Retinal pigment epithelial cell (primary cell): ENCODE measurements around the gene XKR7.

ENCODE experiments used
- DNase-seq: peaks from one replicate; pipeline ENCODE4 v3.0.0-alpha.2; 2010; ENCODE audit warnings: low read depth
- H3K4me3 ChIP-seq: 2 replicates; pipeline ENCODE4 v1.5.1; 2011; ENCODE audit warnings: mild to moderate bottlenecking, low read length, control low read depth, moderate library complexity
- CTCF ChIP-seq: conservative IDR thresholded peaks from 2 replicates; pipeline ENCODE4 v1.5.1; 2011; ENCODE audit warnings: low read depth, low read length, control low read depth, inconsistent platforms

XKR7 gene

GRCh38 chr20:32052090-32052777 is 84.3 kb downstream of the XKR7 start, which contains the start of gene HCK:
Gene HCK (plus strand): TSS chr20:32052242.
- TF ChIP-seq CTCF = no peak
- no peak for DNase-seq
- H3K4me3 ChIP-seq = no peak within 1 kb of the TSS

DNA sequence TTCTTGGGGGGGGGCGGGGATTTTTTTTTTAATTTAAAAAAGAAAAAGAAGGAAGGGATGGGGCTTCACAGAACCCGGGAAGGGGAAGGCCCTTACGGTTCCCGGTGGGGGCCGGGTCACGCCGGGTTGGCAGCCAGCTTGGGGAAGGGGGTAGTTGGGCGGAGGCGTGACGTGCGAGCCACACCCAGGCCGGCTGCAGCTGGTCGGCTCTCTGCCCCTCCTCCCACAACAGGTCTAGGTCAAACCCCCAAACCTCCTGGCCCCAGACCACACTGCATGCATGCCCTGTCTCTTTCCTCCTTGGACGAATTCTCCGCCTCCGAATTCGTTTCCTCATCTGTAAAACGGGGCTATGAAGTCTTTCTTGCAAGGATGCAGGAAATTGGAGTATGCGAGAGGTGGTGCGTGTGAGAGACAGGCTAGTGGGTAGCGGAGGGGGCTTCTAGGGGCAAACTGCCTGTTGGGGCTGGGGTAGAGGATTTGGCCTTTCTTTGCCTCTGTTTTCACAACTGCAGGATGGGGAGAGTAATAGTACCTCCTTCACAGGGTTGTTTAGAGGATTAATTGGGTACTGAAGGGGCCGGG is 84.9 kb downstream of the XKR7 start:
- DNase-seq = no peak
- H3K4me3 ChIP-seq = no peak overlapping the region
- TF ChIP-seq CTCF = no peak
